ENCODE results near the gene KIR2DL4.
"Not testable (repeated sequence)": the region's sequence is repeated elsewhere in the genome, so short reads cannot be mapped to it uniquely, and the experiment has no call there.

DNA sequence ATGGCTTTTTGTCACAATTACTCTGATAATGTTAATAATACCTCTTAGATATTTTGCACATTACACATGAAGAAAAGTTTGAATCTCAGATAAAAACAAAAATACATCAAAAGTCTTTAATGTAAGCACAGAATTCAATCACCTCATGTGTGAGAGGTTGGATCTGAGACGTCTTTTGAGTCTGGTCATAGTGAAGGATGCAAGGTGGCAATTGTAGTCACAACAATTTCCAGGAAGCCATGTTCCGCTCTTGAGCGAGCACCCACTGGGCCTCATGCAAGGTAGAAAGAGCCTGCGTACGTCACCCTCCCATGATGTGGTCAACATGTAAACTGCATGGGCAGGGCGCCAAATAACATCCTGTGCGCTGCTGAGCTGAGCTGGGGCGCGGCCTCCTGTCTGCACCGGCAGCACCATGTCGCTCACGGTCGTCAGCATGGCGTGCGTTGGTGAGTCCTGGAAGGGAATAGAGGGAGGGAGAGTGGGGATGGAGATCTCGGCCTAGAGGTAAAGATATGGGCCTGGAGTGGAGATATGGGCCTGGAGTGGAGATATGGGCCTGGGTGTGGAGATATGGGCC is 46.7 kb downstream of the KIR2DL4 start, which contains the start of gene KIR3DL2:
- not testable (repeated sequence) for TF ChIP-seq POLR2AphosphoS5 (IDR thresholded peaks at IDR 0.05; ENCODE audit: borderline replicate concordance, low read depth, low read length); EZH2 (IDR thresholded peaks at IDR 0.05); FOXP2 (optimal IDR thresholded peaks at IDR 0.05; ENCODE audit: control extremely low read depth, extremely low read length, insufficient read depth)

Measured in SK-N-MC (cell line).